ENCODE measurements around the gene KCNQ1. TPM values are rescaled to one million over a fixed set of nuclear protein-coding genes. Genes with fewer than 3 reads are reported as not detected.

Gene KCNQ1
- polyA plus RNA-seq, 1 of the 3 experiments (the other 2 are of a cell fraction) = 0.05 TPM

GRCh38 chr11:2588809-2589537, 144.2 kb downstream of the KCNQ1 start:
- Histone ChIP-seq H4K20me1 (ENCODE audit: insufficient read depth) (no peaks in the 10 kb centered on the region), H3F3A (replicated peaks; ENCODE audit: insufficient read depth) (no peaks in the 10 kb centered on the region), H3K79me2 (ENCODE audit: insufficient read depth) (no peaks in the 10 kb centered on the region), H3K9me2 (no peaks in the 10 kb centered on the region), H3K27ac (ENCODE audit: low read depth in 2 of 2, low read length in 1 of 2) (no peak overlapping the region; a peak in 1 of 4 replicates), H3K27me3 (ENCODE audit: insufficient read depth) (no peaks in the 10 kb centered on the region), H3K9me3 (no peaks in the 10 kb centered on the region), H3K9ac (no peak overlapping the region), H3K4me2 (no peak overlapping the region), H3K4me3 (ENCODE audit: low read depth in 2 of 2, low read length in 1 of 2) (no peak overlapping the region), H3K4me1 (ENCODE audit: control insufficient read depth in 1 of 2, insufficient read depth in 2 of 2, low read depth in 1 of 2, low read length in 1 of 2) (peaks cover 0 to 22% of the 10 kb centered on the region in 2 experiments; a peak in 1 of 4 replicates), H3K36me3 (replicated peaks in 1 of 2; ENCODE audit: control insufficient read depth in 1 of 2, insufficient read depth in 2 of 2, low read length in 1 of 2) (no peaks in the 10 kb centered on the region), H2AFZ (ENCODE audit: low read depth) (no peak overlapping the region)
- TF ChIP-seq USF2 (IDR thresholded peaks at IDR 0.05; ENCODE audit: borderline replicate concordance, low read depth, low read length) (no peak), REST (IDR thresholded peaks at IDR 0.05; ENCODE audit: low read depth, low read length) (no peak), GATA2 (CRISPR knock-in tag; IDR thresholded peaks at IDR 0.05) (no peak), YY1 (IDR thresholded peaks at IDR 0.05; ENCODE audit: low read depth) (no peak), SIN3A (IDR thresholded peaks at IDR 0.05; ENCODE audit: borderline replicate concordance, low read depth, low read length) (no peak)
- POLR2A ChIA-PET = interaction anchor here (0.6 to 1.0 kb wide), 3 partner anchors 22 to 111 kb away, joined by 3 to 5 read pairs (median 4); partner anchors contain the start of gene KCNQ1OT1
- DNase-seq = peak; percentile 10
- CTCF ChIA-PET = interaction anchor here (1.1 to 1.5 kb wide), 3 partner anchors 27 to 300 kb away, joined by 3 to 5 read pairs (median 3); partner anchors contain the start of gene CDKN1C
- 73% methylated on average over 10 of the region's 29 CpGs for WGBS (ENCODE audit: low lambda C conversion rate)

GRCh38 chr11:2589538-2589934, 144.7 kb downstream of the KCNQ1 start:
- CTCF ChIA-PET = interaction anchor here (1.1 to 1.5 kb wide), 2 partner anchors 27 to 295 kb away, joined by 3 read pairs; partner anchors contain the start of gene CDKN1C
- Histone ChIP-seq H3K9me3 (no peaks in the 10 kb centered on the region), H4K20me1 (ENCODE audit: insufficient read depth) (no peaks in the 10 kb centered on the region), H3K4me3 (ENCODE audit: low read depth in 2 of 2, low read length in 1 of 2) (no peak overlapping the region), H3K36me3 (replicated peaks in 1 of 2; ENCODE audit: control insufficient read depth in 1 of 2, insufficient read depth in 2 of 2, low read length in 1 of 2) (no peaks in the 10 kb centered on the region), H3K27me3 (ENCODE audit: insufficient read depth) (no peaks in the 10 kb centered on the region), H3K27ac (ENCODE audit: low read depth in 2 of 2, low read length in 1 of 2) (no peak overlapping the region; a peak in 1 of 4 replicates), H3K79me2 (ENCODE audit: insufficient read depth) (no peaks in the 10 kb centered on the region), H3K9ac (no peak overlapping the region), H3K4me2 (no peak overlapping the region), H3K9me2 (no peaks in the 10 kb centered on the region), H2AFZ (ENCODE audit: low read depth) (no peak overlapping the region), H3F3A (replicated peaks; ENCODE audit: insufficient read depth) (no peaks in the 10 kb centered on the region), H3K4me1 (ENCODE audit: control insufficient read depth in 1 of 2, insufficient read depth in 2 of 2, low read depth in 1 of 2, low read length in 1 of 2) (peaks cover 0 to 22% of the 10 kb centered on the region in 2 experiments; a peak in 1 of 4 replicates)
- WGBS (ENCODE audit: low lambda C conversion rate) = 63% methylated on average over 10 of the region's 12 CpGs
- DNase-seq = peak; percentile 43
- POLR2A ChIA-PET = no interaction called here
- TF ChIP-seq GABPA (IDR thresholded peaks at IDR 0.05; ENCODE audit: low read depth) (no peak), TAF1 (IDR thresholded peaks at IDR 0.05; ENCODE audit: borderline replicate concordance, low read depth, low read length) (no peak), NRF1 (IDR thresholded peaks at IDR 0.05; ENCODE audit: low read depth, low read length) (no peak), ZBTB33 (IDR thresholded peaks at IDR 0.05; ENCODE audit: borderline replicate concordance, low read depth) (no peak), MAX (IDR thresholded peaks at IDR 0.05; ENCODE audit: low read depth) (no peak), IRF3 (IDR thresholded peaks at IDR 0.05; ENCODE audit: low read depth, low read length) (no peak), POLR2AphosphoS5 (IDR thresholded peaks at IDR 0.05; ENCODE audit: low read depth, low read length) (no peak), SIN3A (IDR thresholded peaks at IDR 0.05; ENCODE audit: borderline replicate concordance, low read depth, low read length) (no peak), SMC3 (IDR thresholded peaks at IDR 0.05; ENCODE audit: low read depth, low read length) (no peak)

Data from SK-N-SH (cell line).